ENCODE results near the gene TMEM115. TPM values are rescaled to one million over a fixed set of nuclear protein-coding genes. Genes with fewer than 3 reads are reported as not detected.

The TMEM115 gene
- total RNA-seq, 4 donors from 2014 or later, result 56.7 to 72.4 (median 68.2) TPM

GRCh38 chr3:50336452-50337174 is 22.7 kb downstream of the TMEM115 start:
- peaks cover 0 to 86% (median 55%) of the 10 kb centered on the region in 4 donors for H3K4me1 ChIP-seq
- 0 to 1% methylated on average over 17 to 20 of the region's 31 CpGs for WGBS, 2 donors
- no peak for DNase-seq (ENCODE audit: low spot score in 2 of 2)
- H3K4me3 ChIP-seq, result peak overlapping the region; percentile 68 to 87 (median 82)
- peaks cover 0 to 10% (median 0%) of the 10 kb centered on the region in 3 donors for H3K36me3 ChIP-seq
- H3K27ac ChIP-seq, result peak overlapping the region; percentile 97 to 100 (median 98)
- no peak for TF ChIP-seq EP300 (IDR thresholded peaks at IDR 0.05)
- TF ChIP-seq POLR2A (IDR thresholded peaks at IDR 0.05), result no peak
- no peak for TF ChIP-seq CTCF (IDR thresholded peaks at IDR 0.05)
- H3K27me3 ChIP-seq, result no peaks in the 10 kb centered on the region
- H3K9me3 ChIP-seq, result no peaks in the 10 kb centered on the region

GRCh38 chr3:50334339-50335075 is 24.8 kb downstream of the TMEM115 start:
- 40 to 49% methylated on average over 5 of the region's 5 CpGs for WGBS, 2 donors
- DNase-seq (ENCODE audit: low spot score in 2 of 2), result no peak
- H3K4me1 ChIP-seq, result peaks cover 0 to 65% (median 45%) of the 10 kb centered on the region in 4 donors
- H3K36me3 ChIP-seq, result peaks cover 5 to 31% (median 17%) of the 10 kb centered on the region in 3 donors
- H3K27ac ChIP-seq, result peak overlapping the region; percentile 51 to 100 (median 83)
- H3K27me3 ChIP-seq, result no peaks in the 10 kb centered on the region
- H3K9me3 ChIP-seq, result no peaks in the 10 kb centered on the region
- no peak overlapping the region for H3K4me3 ChIP-seq
- TF ChIP-seq POLR2A (IDR thresholded peaks at IDR 0.05) (no peak), EP300 (IDR thresholded peaks at IDR 0.05) (no peak), CTCF (IDR thresholded peaks at IDR 0.05) (no peak)

GRCh38 chr3:50333744-50334328 is 25.5 kb downstream of the TMEM115 start:
- H3K27ac ChIP-seq, result peak overlapping the region; percentile 51 to 100 (median 83)
- no peaks in the 10 kb centered on the region for H3K9me3 ChIP-seq
- TF ChIP-seq CTCF (IDR thresholded peaks at IDR 0.05) (no peak), EP300 (IDR thresholded peaks at IDR 0.05) (peak; percentile 48 to 70), POLR2A (IDR thresholded peaks at IDR 0.05) (no peak)
- peaks cover 5 to 36% (median 17%) of the 10 kb centered on the region in 3 donors for H3K36me3 ChIP-seq
- peak in 1 of 2 donors; percentile 58 for DNase-seq (ENCODE audit: low spot score in 2 of 2)
- WGBS, 2 donors, result 39 to 40% methylated on average over 12 of the region's 12 CpGs
- no peak overlapping the region for H3K4me3 ChIP-seq
- H3K27me3 ChIP-seq, result no peaks in the 10 kb centered on the region
- H3K4me1 ChIP-seq, result peaks cover 0 to 63% (median 41%) of the 10 kb centered on the region in 4 donors

DNA sequence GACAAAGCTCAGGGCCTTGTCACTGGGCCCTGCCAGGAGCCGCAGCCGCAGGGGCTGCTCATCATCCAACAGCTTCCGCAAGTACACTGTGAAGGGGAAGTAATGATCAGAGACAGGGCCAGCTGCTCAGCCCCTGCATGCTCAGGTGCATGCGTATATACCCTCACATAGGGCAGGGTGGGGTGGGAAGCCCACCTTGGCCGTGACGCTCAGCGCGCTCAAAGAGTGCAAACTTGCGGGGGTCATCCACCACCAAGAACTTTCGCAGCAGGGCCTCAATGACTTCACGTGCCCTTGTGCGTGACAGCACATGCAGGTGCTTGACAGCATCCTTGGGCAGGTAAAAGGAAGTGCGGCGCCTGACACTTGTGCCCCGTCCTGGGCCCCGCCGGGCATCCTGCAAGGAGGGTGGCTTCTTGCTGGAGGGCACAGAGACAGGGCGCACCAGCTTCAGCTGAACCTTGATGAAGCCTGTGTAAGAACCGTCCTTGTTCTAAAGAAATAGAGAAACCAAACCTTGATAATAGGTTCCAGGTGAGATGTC is 27.9 kb downstream of the TMEM115 start:
- no peak overlapping the region for H3K4me3 ChIP-seq
- no peaks in the 10 kb centered on the region for H3K27me3 ChIP-seq
- no peak overlapping the region for H3K27ac ChIP-seq
- H3K9me3 ChIP-seq, result no peaks in the 10 kb centered on the region
- no peak for DNase-seq (ENCODE audit: low spot score in 2 of 2)
- peaks cover 0 to 67% (median 41%) of the 10 kb centered on the region in 4 donors for H3K4me1 ChIP-seq
- WGBS, 2 donors, result 87 to 94% methylated on average over 12 to 16 of the region's 19 CpGs
- no peak for TF ChIP-seq EP300 (IDR thresholded peaks at IDR 0.05)
- TF ChIP-seq POLR2A (IDR thresholded peaks at IDR 0.05), result no peak
- TF ChIP-seq CTCF (IDR thresholded peaks at IDR 0.05), result no peak
- peaks cover 5 to 39% (median 17%) of the 10 kb centered on the region in 3 donors for H3K36me3 ChIP-seq

Measured in tibial nerve (tissue), 4 donors.